Stimulated activated CD8-positive, alpha-beta memory T cell treated with anti-CD3 and anti-CD28 coated beads, Interleukin-4, amount 100 ng/mL, for 4 hours (primary cell): ENCODE data around the gene CLPSL1.

ENCODE experiments used
- DNase-seq, 2 donors: peaks; one replicate each; pipeline ENCODE4 v3.0.0-alpha.2; 2020; ENCODE audit warnings: low read depth in 2 of 2, low spot score in 1 of 2

The CLPSL1 gene

DNA sequence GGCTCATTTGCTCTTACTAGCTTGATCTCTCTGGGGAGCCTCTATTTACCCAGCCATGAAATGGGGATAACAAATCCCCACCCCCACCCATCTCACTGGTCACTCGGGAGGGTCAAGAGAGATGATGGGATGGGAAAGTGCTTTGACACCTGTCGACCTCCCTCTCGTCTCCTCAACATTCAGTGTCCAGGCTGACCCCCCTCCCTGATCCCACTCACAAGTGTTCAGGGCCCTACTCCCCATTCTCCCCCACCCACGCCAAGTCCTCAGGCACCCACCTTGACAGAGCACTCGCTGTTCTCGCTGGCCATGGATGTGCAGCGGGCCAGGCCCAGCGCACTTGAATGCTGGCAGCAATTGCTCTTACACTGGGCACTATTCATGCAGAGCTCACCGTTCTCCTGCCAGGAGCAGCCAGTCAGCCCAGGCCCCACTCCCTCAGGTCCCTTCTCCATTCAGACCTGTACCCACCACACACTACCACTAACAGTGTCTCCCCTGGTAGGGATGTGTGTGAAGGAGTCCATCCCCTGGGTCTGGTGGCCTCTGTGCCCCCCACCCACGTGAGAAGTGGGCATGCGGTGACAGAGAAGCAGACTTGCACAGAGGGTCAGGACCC lies 14.7 kb downstream of the CLPSL1 start:
- no peak for DNase-seq

DNA sequence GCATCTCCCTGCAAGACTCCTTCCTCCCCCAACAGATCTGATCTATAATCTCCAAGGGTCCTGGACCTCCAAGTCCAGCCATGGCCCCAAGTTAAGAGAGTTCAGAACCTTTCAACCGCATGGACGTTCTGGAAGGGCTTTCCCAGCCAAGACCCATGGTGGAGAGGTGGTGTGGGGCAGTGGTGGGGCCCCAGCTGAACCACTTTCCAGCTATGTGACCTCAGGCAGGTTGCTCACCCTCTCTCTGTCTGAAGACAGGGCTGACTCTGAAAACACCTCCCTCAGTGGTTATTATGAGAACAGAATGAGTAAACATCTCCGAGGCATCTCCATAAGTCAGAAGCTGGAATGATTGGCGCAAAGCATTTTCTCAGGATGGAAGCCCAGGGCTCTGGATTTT lies 15.4 kb downstream of the CLPSL1 start:
- DNase-seq = no peak

DNA sequence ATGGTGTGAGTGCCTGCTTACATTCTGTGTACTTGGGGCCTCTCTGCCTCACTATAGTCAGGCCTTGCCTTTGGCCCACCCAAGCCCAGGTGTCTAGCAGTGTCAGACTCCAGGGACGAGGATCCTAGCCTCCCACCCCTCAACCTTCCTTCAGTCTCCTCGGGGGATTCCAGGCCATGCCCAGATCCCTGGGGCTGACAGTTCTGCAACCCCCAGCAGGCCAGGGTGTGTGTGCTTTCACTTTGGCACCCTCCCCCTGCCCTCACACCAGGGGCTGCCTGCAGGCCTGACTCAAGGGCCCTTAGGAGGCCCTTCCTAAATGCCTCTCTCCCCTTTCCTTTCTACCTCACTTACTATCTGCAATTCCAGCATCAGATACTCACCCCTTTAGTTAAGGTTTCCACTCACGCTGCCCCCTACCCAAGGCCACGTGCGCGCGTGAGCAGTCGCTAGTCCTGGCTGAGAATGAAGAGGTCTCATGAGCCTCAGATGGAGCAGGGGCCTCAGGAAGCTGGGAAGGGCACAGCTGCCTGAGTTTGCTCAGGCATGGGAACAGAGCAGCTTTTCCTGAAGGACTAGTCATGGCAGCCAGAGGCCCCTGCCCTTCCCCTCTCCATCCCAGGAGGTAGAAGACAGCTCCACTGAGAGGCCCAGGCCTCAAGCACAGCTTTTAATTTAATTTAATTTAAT lies 17.2 kb downstream of the CLPSL1 start:
- DNase-seq = no peak

DNA sequence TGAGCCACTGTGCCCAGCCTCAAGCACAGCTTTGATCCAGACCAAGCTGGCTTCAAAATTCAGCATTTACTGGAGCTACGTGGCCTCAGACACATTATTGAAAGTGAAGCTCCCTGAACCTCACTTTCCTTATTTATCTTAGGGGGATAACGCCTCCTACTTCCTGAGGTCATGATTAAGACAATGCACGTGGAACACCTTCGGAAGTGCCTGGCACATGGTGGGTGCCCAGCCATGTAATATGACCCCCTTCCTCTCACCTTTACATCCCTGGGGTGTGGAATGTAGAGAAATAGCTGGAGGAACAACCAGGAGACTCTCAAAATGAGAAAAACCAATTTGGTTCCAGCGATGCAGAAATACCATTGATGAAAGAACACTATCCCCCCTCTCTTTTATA lies 17.9 kb downstream of the CLPSL1 start:
- no peak for DNase-seq

DNA sequence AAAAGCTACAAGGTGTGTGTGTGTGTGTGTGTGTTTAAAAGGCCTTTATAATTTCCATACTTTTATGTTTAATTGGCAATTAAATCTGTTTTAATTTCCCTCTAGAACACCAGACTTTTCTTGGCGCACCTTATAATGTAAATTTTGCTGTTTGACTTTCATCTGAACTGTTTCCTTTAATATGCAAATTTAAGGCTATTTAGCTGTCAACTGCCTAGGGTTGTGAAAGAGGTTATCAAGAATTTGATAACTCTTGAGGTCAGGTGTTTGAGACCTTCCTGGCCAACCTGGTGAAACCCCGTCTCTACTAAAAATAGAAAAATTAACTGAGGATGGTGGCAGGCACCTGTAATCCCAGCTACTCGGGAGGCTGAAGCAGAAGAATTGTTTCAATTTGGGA lies 20.3 kb downstream of the CLPSL1 start:
- no peak for DNase-seq

DNA sequence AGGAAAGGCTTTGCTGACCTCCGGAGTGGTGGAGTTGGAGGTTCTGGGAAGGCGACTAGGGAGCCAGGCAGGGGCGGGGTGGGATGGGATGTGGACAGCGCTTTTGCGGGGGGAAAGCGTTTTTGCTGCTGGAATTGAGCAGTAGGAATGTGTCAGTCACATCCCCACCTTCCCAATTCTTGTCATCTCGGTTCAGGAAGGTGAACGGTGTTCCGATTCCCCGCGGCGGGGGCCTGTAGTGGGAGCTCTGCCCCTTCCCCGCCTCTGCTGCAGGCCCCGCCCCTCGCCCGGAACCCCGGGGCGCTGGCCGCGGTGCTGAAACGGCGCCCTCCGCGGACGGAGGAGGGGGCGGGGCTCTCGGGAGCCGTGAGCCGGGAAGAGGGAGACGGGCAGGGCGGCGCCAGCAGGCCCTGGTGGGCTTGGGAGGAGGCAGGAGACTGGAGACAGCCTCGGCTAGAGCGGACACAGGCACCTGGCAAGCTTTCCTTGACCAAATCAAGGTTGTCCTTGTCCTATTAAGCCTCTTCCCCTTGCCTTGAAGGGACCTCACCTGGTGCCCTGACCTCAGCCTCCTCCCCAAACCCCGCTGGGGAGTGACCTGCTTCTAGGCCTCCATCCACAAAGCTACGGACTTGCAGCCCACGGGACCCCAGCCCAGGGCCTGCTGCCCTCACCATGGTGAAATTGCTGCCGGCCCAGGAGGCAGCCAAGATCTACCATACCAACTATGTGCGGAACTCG lies 24.3 kb downstream of the CLPSL1 start, which contains the start of gene LHFPL5:
Gene LHFPL5, plus strand, starts transcription at position 357 of the 741 bp plus-strand sequence. Its CDS starts 319 bp downstream, at position 676.
- DNase-seq = no peak

DNA sequence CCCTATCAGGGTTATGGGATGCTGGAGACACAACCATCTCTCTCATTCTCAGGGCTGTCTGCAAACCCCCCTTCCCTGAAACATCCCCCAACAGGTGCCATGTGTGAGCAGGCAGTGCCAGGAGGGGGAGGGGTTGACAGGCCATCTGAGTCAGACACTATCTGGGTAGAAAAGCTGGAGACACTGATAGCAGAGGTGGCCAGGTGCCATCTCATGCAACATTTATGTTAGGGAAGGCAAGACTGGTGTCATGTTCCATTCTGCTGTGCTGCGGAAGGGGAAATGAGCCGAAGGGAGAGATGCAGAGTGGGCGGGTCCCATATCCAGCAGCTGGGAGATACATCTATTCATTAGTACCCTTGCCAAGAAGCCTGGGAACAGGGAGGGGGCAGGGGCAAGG lies 27.9 kb downstream of the CLPSL1 start:
- no peak for DNase-seq

DNA sequence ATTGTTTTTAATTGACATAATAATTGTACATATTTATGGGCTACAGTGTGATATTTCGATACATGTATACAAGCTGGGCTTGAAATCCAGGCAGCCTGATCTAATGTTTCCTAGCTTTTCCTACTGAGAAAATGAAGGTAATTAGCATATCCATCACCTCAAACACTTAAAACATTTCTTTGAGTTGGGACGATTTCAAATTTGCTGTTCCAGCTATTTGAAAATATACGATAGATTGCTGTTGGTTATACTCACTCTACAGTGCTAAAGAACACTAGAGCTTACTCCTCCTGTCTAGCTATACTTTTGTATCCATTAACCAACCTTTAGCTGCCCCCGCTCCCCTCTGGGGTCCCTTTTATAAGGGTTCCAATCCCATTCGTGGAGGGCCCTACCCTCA lies 29.0 kb downstream of the CLPSL1 start:
- no peak for DNase-seq

DNA sequence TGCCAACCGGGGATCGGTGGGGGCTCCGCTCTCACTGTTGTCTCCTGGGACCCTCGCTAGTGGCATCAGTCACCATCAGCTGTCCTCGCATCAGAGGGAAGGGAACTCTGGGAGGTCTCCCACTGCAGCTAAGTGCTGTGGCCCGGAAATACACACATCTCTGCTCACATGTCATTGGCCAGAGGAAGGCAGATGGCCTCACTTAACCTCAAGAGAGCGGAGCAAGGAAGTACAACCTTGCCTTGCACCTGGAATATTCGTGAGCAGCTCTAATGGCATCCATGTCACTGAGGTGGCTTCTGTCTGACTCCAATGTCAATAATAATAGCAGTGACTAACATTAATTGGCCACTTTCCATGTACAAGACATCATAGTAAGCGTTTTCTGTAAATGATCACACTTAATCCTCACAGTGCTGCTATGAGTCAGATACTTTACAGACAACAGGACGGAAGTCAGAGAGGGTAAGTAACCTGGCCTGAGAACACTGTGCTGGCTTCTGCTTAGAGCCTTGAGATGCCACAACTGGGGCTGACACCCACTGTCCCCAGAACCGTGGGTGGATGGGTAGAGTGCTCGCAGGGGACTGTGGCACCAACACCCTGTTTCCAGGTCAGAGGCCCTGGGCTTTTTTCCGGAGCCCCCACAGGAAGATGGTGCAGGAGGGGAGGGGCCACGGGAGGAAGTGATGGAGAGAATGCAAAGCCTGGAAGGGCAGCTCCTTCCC lies 30.3 kb downstream of the CLPSL1 start:
- DNase-seq = no peak

DNA sequence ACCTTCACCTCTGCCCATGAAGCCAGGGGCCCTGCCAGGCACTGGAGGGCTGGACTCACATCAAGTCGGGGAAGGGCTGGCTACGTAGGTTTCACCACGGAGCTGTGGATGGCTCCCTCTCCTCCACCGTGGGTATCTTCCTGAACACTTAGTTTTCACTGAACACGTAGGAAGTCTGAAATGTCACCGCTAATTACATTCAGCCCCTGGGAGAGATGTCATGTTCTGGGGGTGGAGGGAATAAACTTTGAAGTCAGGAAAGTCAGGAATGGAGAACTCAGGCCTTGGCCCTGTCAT lies 30.8 kb downstream of the CLPSL1 start:
- DNase-seq = no peak

DNA sequence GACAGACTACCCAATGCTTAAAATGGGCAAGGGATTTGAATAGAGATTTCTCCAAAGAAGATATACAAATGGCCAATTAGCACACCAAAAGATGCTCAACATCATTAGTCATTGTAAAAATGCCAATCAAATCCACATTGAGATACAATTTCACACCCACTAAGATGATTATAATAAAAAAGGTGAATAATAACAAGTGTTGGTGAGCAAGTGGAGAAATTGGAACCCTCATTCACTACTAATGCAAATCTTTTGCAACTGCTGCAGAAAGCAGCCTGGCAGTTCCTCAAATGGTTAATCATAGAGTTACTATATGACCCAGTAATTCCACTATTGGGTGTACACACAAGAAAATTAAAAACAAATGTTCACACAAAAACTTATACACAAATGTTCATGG lies 36.7 kb downstream of the CLPSL1 start:
- DNase-seq = no peak

DNA sequence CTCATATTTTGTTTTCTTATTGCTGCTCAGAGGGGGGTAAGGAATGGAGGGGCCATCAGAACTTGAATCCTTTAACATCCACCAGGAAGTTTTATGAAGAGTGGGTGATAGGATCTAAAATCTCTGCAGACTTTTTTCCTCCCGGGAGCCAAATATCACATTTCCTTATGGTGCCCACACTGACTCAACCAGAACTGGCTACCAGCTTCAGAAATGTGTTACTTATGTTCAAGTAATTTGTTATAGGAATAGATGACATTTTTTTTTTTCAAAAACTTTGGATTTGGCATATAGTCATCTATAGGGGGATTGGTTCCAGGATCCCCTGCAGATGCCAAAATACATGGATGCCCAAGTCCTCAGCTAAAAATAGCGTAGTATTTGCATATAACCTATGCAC lies 42.8 kb downstream of the CLPSL1 start:
- no peak for DNase-seq

DNA sequence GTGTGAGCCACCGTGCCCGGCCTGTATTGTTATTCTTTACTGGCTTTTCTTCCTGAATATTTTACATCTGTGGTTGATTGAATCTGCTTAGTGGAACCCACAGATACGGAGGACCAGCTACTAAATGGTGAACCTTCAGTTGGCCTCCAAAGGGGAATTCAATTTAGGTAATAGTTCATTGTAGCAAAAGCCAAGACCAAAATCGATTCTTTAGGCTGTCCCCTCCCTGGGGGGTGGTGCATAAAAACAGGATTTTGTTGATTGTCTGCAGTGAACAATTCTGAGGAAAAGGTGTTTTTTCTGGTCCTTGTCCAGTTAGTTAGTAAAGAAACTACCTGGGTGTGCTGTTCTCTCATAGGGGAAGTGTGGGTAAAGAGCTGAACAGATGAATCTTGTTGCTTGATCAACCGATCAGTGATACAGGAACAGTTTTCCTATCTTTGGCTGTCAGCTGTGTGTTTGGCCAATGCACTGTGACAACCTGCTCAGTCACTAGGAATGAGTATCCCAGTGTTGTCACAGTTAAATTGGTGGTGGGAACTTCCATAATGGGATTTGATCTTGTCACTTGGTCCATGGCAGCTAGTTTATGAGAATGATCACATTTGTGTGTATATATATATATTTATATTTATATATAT lies 43.9 kb downstream of the CLPSL1 start:
- DNase-seq = no peak

DNA sequence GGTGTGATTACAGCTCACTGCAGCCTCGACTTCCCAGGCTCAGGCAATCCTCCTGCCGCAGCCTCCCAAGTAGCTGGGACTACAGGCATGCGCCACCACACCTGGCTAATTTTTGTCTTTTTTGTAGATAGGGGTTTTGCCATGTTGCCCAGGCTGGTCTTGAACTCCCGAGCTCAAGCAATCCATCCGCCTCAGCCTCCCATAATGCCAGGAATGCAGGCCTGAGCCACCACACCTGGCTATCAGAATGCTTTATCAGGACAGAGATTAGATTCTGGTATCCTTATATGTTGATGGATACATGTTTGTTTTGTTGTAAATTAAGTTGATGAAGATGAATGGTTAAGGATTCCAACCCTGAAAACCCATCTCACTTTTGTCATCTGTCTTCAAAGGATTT lies 48.5 kb downstream of the CLPSL1 start:
- no peak for DNase-seq

DNA sequence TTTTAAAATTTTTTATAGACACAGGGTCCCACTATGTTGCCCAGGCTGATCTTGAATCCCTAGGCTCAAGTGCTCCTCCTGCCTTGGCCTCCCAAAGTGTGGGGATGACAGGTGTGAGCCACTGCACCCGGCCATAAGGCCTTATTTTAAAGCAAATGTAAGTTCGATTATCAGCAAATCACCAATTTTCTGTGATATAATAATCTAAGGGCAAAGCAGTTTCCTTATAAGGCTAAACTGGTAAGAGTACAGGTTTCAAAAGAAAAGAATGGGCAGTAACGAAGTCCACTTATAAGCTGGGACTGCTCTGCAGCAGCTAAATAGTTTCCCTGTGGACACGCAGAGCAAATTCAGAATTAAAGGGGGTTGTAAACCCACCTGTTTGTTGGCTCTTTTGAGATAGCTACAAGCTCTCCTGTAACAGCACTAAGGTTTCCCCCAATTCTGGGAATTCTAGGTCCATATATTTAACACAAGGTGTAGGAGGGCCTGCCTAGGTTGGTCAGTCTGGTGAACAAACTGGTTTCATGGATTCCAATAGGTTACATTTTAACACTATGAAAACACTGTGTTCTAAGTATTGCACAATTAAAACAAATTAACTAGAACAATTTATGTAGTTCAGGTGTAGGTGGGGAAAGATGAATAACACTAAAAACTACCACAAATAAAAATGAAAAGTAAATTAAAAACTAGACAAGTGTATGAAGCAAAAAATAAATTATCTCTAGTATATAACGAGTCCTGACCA lies 50.6 kb downstream of the CLPSL1 start:
- DNase-seq = no peak

DNA sequence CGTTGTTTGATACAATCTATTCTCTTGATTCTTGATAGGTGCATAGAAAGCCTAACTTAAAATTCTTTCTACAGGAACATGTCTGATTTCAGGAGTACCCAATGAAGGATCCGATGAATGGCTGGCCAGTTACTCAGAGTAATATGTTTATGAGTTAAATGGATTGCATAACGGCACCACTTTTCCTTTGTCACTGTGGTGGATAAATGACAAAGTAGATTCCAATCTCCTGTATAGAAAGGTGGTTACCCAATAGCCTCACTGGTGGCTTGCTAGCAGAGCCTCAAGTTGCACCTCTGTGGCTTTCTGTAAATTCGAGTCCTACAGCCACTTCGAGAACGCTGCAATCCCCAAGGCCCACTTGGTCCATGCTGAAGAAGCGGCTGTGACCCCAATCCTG lies 52.7 kb downstream of the CLPSL1 start:
- DNase-seq = no peak
